Loucy (cell line): Measurements from ENCODE around the gene NAIF1.
"Not testable (repeated sequence)": the region's sequence is repeated elsewhere in the genome, so short reads cannot be mapped to it uniquely, and the experiment has no call there.

Experiments used
- H2AFZ ChIP-seq: fragments of 200-600 bp; sonication (generic); 2 replicates; pipeline ENCODE4 v1.6.0; 2016; ENCODE audit warnings: antibody characterized with exemption, mild to moderate bottlenecking, low read length, moderate library complexity
- H3F3A ChIP-seq: fragments of 200-600 bp; 2 replicates; pipeline ENCODE4 v1.6.0; 2016; ENCODE audit warnings: antibody characterized with exemption, low read depth, mild to moderate bottlenecking
- H3K27me3 ChIP-seq: fragments of 200-600 bp; sonication (generic); 2 replicates; pipeline ENCODE4 v1.6.1; 2014; ENCODE audit warnings: low read length, mild to moderate bottlenecking; ENCODE audit not compliant: insufficient read depth, poor library complexity, severe bottlenecking
- H3K36me3 ChIP-seq: fragments of 200-600 bp; sonication (generic); 2 replicates; pipeline ENCODE4 v1.6.1; 2016; ENCODE audit warnings: low read length; ENCODE audit not compliant: insufficient read depth
- H3K4me1 ChIP-seq: fragments of 200-600 bp; sonication (generic); 2 replicates; pipeline ENCODE4 v1.5.1; 2014; ENCODE audit warnings: low read length, mild to moderate bottlenecking; ENCODE audit not compliant: insufficient read depth, poor library complexity, severe bottlenecking
- H3K4me2 ChIP-seq: fragments of 200-600 bp; sonication (generic); 2 replicates; pipeline ENCODE4 v1.6.0; 2014; ENCODE audit warnings: antibody characterized with exemption, low read length, low read depth, mild to moderate bottlenecking; ENCODE audit not compliant: poor library complexity, severe bottlenecking
- H3K4me3 ChIP-seq: fragments of 200-600 bp; sonication (generic); 2 replicates; pipeline ENCODE4 v1.5.1; 2014; ENCODE audit warnings: low read length, mild to moderate bottlenecking, mixed read lengths; ENCODE audit not compliant: poor library complexity, severe bottlenecking
- H3K79me2 ChIP-seq: fragments of 200-600 bp; sonication (generic); 2 replicates; pipeline ENCODE4 v1.6.1; 2014; ENCODE audit warnings: low read length; ENCODE audit not compliant: insufficient read depth
- H3K9ac ChIP-seq: fragments of 200-600 bp; sonication (generic); 2 replicates; pipeline ENCODE4 v1.6.0; 2014; ENCODE audit warnings: mild to moderate bottlenecking, low read depth, low read length, moderate library complexity; ENCODE audit not compliant: poor library complexity, severe bottlenecking
- H3K9me2 ChIP-seq: fragments of 200-600 bp; sonication (generic); replicated peaks from 2 replicates; pipeline ENCODE4 v1.6.1; 2016; ENCODE audit warnings: low read depth, low read length, mixed read lengths
- H3K9me3 ChIP-seq: fragments of 200-600 bp; sonication (generic); 2 replicates; pipeline ENCODE4 v1.6.1; 2014; ENCODE audit warnings: mild to moderate bottlenecking, antibody characterized with exemption, low read length, low read depth; ENCODE audit not compliant: insufficient read depth
- H4K20me1 ChIP-seq: fragments of 200-600 bp; sonication (generic); 2 replicates; pipeline ENCODE4 v1.6.0; 2014; ENCODE audit warnings: antibody characterized with exemption, low read length, mild to moderate bottlenecking; ENCODE audit not compliant: insufficient read depth, poor library complexity, severe bottlenecking
- CTCF ChIP-seq: fragments of 200-600 bp; sonication (generic); conservative IDR thresholded peaks from 2 replicates; pipeline ENCODE4 v1.5.1; 2014; ENCODE audit warnings: mild to moderate bottlenecking, antibody characterized with exemption, low read length
- EZH2phosphoT487 ChIP-seq: fragments of 200-600 bp; IDR thresholded peaks from 2 replicates; pipeline ENCODE4 v1.6.1; 2018; ENCODE audit warnings: antibody characterized with exemption, mild to moderate bottlenecking, moderate library complexity, borderline replicate concordance

Gene NAIF1

GRCh38 chr9:128045831-128046230, 21.3 kb downstream of the NAIF1 start:
- no peaks in the 10 kb centered on the region for H3K9me3 ChIP-seq
- no peaks in the 10 kb centered on the region for H3K27me3 ChIP-seq
- no peaks in the 10 kb centered on the region for H3K4me1 ChIP-seq
- no peak overlapping the region for H3K4me3 ChIP-seq
- H3K36me3 ChIP-seq, result no peaks in the 10 kb centered on the region
- no peaks in the 10 kb centered on the region for H3K79me2 ChIP-seq
- H3F3A ChIP-seq, result no peaks in the 10 kb centered on the region
- no peaks in the 10 kb centered on the region for H3K9me2 ChIP-seq
- H3K9ac ChIP-seq, result no peak overlapping the region
- TF ChIP-seq CTCF, result no peak
- no peak for TF ChIP-seq EZH2phosphoT487
- H4K20me1 ChIP-seq, result no peaks in the 10 kb centered on the region
- H2AFZ ChIP-seq, result no peak overlapping the region
- H3K4me2 ChIP-seq, result no peak overlapping the region

- H3K79me2 ChIP-seq, H3K36me3 ChIP-seq, H3K9me2 ChIP-seq, H3K4me1 ChIP-seq, H3F3A ChIP-seq, H3K9ac ChIP-seq, H3K9me3 ChIP-seq, H2AFZ ChIP-seq, H3K27me3 ChIP-seq, H4K20me1 ChIP-seq, H3K4me2 ChIP-seq, H3K4me3 ChIP-seq: not testable (repeated sequence)
These were observed 21.7 kb downstream of the NAIF1 start for GRCh38 chr9:128045409-128045808.

- no peak overlapping the region for H2AFZ ChIP-seq
- H3K9me2 ChIP-seq, result no peaks in the 10 kb centered on the region
- H3K27me3 ChIP-seq, result no peaks in the 10 kb centered on the region
- no peaks in the 10 kb centered on the region for H3K79me2 ChIP-seq
- H3K9ac ChIP-seq, result no peak overlapping the region
- TF ChIP-seq EZH2phosphoT487, result no peak
- TF ChIP-seq CTCF, result no peak
- no peaks in the 10 kb centered on the region for H3K4me1 ChIP-seq
- H3F3A ChIP-seq, result no peaks in the 10 kb centered on the region
- H4K20me1 ChIP-seq, result no peaks in the 10 kb centered on the region
- H3K9me3 ChIP-seq, result no peaks in the 10 kb centered on the region
- H3K4me3 ChIP-seq, result no peak overlapping the region
- H3K4me2 ChIP-seq, result no peak overlapping the region
- no peaks in the 10 kb centered on the region for H3K36me3 ChIP-seq
These were observed 23.7 kb downstream of the NAIF1 start for GRCh38 chr9:128043467-128043868.

GRCh38 chr9:128042043-128042442, 25.1 kb downstream of the NAIF1 start:
- Histone ChIP-seq H3K9me2 (no peaks in the 10 kb centered on the region), H3K27me3 (no peaks in the 10 kb centered on the region), H3K9me3 (no peaks in the 10 kb centered on the region), H4K20me1 (no peaks in the 10 kb centered on the region), H2AFZ (no peak overlapping the region), H3K79me2 (no peaks in the 10 kb centered on the region), H3K4me3 (no peak overlapping the region), H3K36me3 (no peaks in the 10 kb centered on the region), H3K4me2 (no peak overlapping the region), H3K9ac (no peak overlapping the region), H3K4me1 (no peaks in the 10 kb centered on the region), H3F3A (no peaks in the 10 kb centered on the region)
- TF ChIP-seq CTCF (no peak), EZH2phosphoT487 (no peak)

GRCh38 chr9:128040783-128041182, 26.3 kb downstream of the NAIF1 start:
- not testable (repeated sequence) for H3K4me1 ChIP-seq, H3K36me3 ChIP-seq, H3K4me2 ChIP-seq, H3K9me3 ChIP-seq, H3K4me3 ChIP-seq, H3K9ac ChIP-seq, H2AFZ ChIP-seq, H3F3A ChIP-seq, H3K27me3 ChIP-seq, H3K79me2 ChIP-seq, H3K9me2 ChIP-seq, H4K20me1 ChIP-seq
